NT2/D1 (cell line): Measurements from ENCODE around the gene C11orf52.

Experiments
- DNase-seq: peaks from one replicate; pipeline ENCODE4 v3.0.0-alpha.2; 2011; ENCODE audit warnings: low read depth, low spot score
- H3K27me3 ChIP-seq: 2 replicates; pipeline ENCODE4 v1.6.0; 2011; ENCODE audit warnings: mild to moderate bottlenecking; ENCODE audit not compliant: insufficient read length, insufficient read depth
- H3K36me3 ChIP-seq: 2 replicates; pipeline ENCODE4 v1.6.1; 2011; ENCODE audit warnings: mild to moderate bottlenecking, low read length, mixed read lengths; ENCODE audit not compliant: insufficient read depth, insufficient read length
- H3K4me1 ChIP-seq: 2 replicates; pipeline ENCODE4 v1.5.1; 2011; ENCODE audit not compliant: insufficient read depth, insufficient read length
- H3K4me3 ChIP-seq: 2 replicates; pipeline ENCODE4 v1.5.1; 2011; ENCODE audit warnings: low read depth; ENCODE audit not compliant: insufficient read length
- H3K9ac ChIP-seq: 2 replicates; pipeline ENCODE4 v1.6.0; 2011; ENCODE audit warnings: low read depth; ENCODE audit not compliant: insufficient read length
- H3K9me3 ChIP-seq: 2 replicates; pipeline ENCODE4 v1.5.1; 2011; ENCODE audit warnings: mild to moderate bottlenecking, low read length; ENCODE audit not compliant: insufficient read depth
- SUZ12 ChIP-seq: IDR thresholded peaks from 2 replicates; pipeline ENCODE4 v1.6.1; 2011; ENCODE audit not compliant: insufficient read length, insufficient read depth; ENCODE audit errors: extremely low read depth
- YY1 ChIP-seq: IDR thresholded peaks from 2 replicates; pipeline ENCODE4 v1.6.1; 2011; ENCODE audit not compliant: insufficient read length, insufficient read depth
- ZNF274 ChIP-seq: IDR thresholded peaks from 2 replicates; pipeline ENCODE4 v1.6.1; 2011; ENCODE audit warnings: mild to moderate bottlenecking, low read depth, low read length

Gene C11orf52

GRCh38 chr11:111941963-111942362, 23.2 kb downstream of the C11orf52 start:
- DNase-seq: no peak
- Histone ChIP-seq H3K4me1 (peaks cover 3% of the 10 kb centered on the region), H3K27me3 (no peaks in the 10 kb centered on the region), H3K9me3 (no peaks in the 10 kb centered on the region), H3K4me3 (no peak overlapping the region), H3K36me3 (no peaks in the 10 kb centered on the region), H3K9ac (no peak overlapping the region)
- TF ChIP-seq SUZ12 (no peak), ZNF274 (no peak), YY1 (no peak)

GRCh38 chr11:111942829-111943228, 24.1 kb downstream of the C11orf52 start:
- Histone ChIP-seq H3K9ac (no peak overlapping the region), H3K27me3 (no peaks in the 10 kb centered on the region), H3K36me3 (no peaks in the 10 kb centered on the region), H3K4me1 (peaks cover 3% of the 10 kb centered on the region), H3K4me3 (no peak overlapping the region), H3K9me3 (no peaks in the 10 kb centered on the region)
- no peak for TF ChIP-seq ZNF274
- TF ChIP-seq SUZ12: no peak
- TF ChIP-seq YY1: no peak
- no peak for DNase-seq

GRCh38 chr11:111944139-111944538, 25.4 kb downstream of the C11orf52 start:
- Histone ChIP-seq H3K9me3 (no peaks in the 10 kb centered on the region), H3K36me3 (no peaks in the 10 kb centered on the region), H3K9ac (no peak overlapping the region), H3K4me3 (no peak overlapping the region), H3K4me1 (peaks cover 3% of the 10 kb centered on the region), H3K27me3 (no peaks in the 10 kb centered on the region)
- no peak for DNase-seq
- TF ChIP-seq ZNF274 (no peak), YY1 (no peak), SUZ12 (no peak)

GRCh38 chr11:111944651-111945051, 25.9 kb downstream of the C11orf52 start:
- Histone ChIP-seq H3K9ac (no peak overlapping the region), H3K4me1 (peaks cover 3% of the 10 kb centered on the region), H3K4me3 (no peak overlapping the region), H3K9me3 (no peaks in the 10 kb centered on the region), H3K36me3 (no peaks in the 10 kb centered on the region), H3K27me3 (no peaks in the 10 kb centered on the region)
- no peak for DNase-seq
- TF ChIP-seq ZNF274 (no peak), SUZ12 (no peak), YY1 (no peak)

GRCh38 chr11:111945198-111945597, 26.5 kb downstream of the C11orf52 start:
- no peaks in the 10 kb centered on the region for H3K9me3 ChIP-seq
- H3K4me3 ChIP-seq: no peak overlapping the region
- no peak for DNase-seq
- no peaks in the 10 kb centered on the region for H3K36me3 ChIP-seq
- H3K4me1 ChIP-seq: peaks cover 3% of the 10 kb centered on the region
- TF ChIP-seq YY1 (no peak), ZNF274 (no peak), SUZ12 (no peak)
- H3K9ac ChIP-seq: no peak overlapping the region
- H3K27me3 ChIP-seq: no peaks in the 10 kb centered on the region

GRCh38 chr11:111946499-111946898, 27.8 kb downstream of the C11orf52 start:
- Histone ChIP-seq H3K9ac (no peak overlapping the region), H3K27me3 (no peaks in the 10 kb centered on the region), H3K4me3 (no peak overlapping the region), H3K9me3 (peaks cover 5% of the 10 kb centered on the region; the same call in 1 of the 2 replicates), H3K4me1 (peaks cover 3% of the 10 kb centered on the region), H3K36me3 (no peaks in the 10 kb centered on the region)
- DNase-seq: no peak
- TF ChIP-seq ZNF274 (no peak), YY1 (no peak), SUZ12 (no peak)

GRCh38 chr11:111947143-111947542, 28.4 kb downstream of the C11orf52 start:
- peaks cover 5% of the 10 kb centered on the region; the same call in 1 of the 2 replicates for H3K9me3 ChIP-seq
- H3K9ac ChIP-seq: no peak overlapping the region
- TF ChIP-seq ZNF274 (no peak), SUZ12 (no peak)
- H3K4me1 ChIP-seq: peaks cover 3% of the 10 kb centered on the region
- no peak for DNase-seq
- no peak overlapping the region for H3K4me3 ChIP-seq
- H3K36me3 ChIP-seq: no peaks in the 10 kb centered on the region
- H3K27me3 ChIP-seq: no peaks in the 10 kb centered on the region
